GM12878 (cell line): ENCODE results near the gene DIPK1A. TPM values are rescaled to one million over a fixed set of nuclear protein-coding genes. Genes with fewer than 3 reads are reported as not detected.

Experiments used
- ATAC-seq: fragments of 200-7000 bp; cut with Tn5 transposase; 3 replicates; pipeline ENCODE4 v1.9.1; 2020; ENCODE audit warnings: mild to moderate bottlenecking, moderate library complexity
- BruUV-seq: library from RNA; stranded (reverse); fragments of 400-500 nt; replicated peaks from 2 replicates; lab custom pipeline; 2021; lab: Mats Ljungman, UMichigan
- CTCF ChIA-PET: fragments of 300-600 bp; sonication (Branson Sonifier 250); formaldehyde crosslinking; extraction: SDS; loops from one replicate; lab custom pipeline; 2021; ENCODE audit warnings: inconsistent platforms; lab: Yijun Ruan, JAX
- POLR2A ChIA-PET: fragments of 350-600 bp; formaldehyde crosslinking; extraction: SDS; loops from one replicate; lab custom pipeline; 2021; ENCODE audit warnings: inconsistent platforms; lab: Charles Lee
- RAD21 ChIA-PET: fragments of 300-600 bp; sonication (Branson Sonifier 250); formaldehyde crosslinking; loops from one replicate; lab custom pipeline; 2023; ENCODE audit warnings: antibody characterized with exemption; ENCODE audit not compliant: unreplicated experiment; lab: Charles Lee
- SMC1A ChIA-PET: fragments of 300-600 bp; sonication (Branson Sonifier 250); formaldehyde crosslinking; loops from one replicate; lab custom pipeline; 2023; ENCODE audit not compliant: unreplicated experiment, uncharacterized antibody; lab: Charles Lee
- DNase-seq: peaks from one replicate; pipeline ENCODE4 v3.0.0-alpha.2; 2011; ENCODE audit warnings: low read depth, low spot score
- FAIRE-seq: peaks from 3 replicates; lab custom pipeline; 2011; peaks lifted over from hg19 to GRCh38; lab: Jason Lieb, UNC
- H2AFZ ChIP-seq: 2 replicates; pipeline ENCODE4 v1.6.0; 2011; ENCODE audit warnings: low read depth, low read length, control low read depth; ENCODE audit not compliant: control insufficient read depth
- H3K27ac ChIP-seq: 2 replicates; pipeline ENCODE4 v1.5.1; 2011; ENCODE audit warnings: control low read depth; ENCODE audit not compliant: control insufficient read depth, insufficient read depth
- H3K27me3 ChIP-seq, 2 experiments: replicated peaks in 1 of 2; 2 replicates each; pipeline versions ENCODE4 v1.6.0 to v1.6.1; 2011; ENCODE audit warnings: low read length in 1 of 2; ENCODE audit not compliant: control insufficient read depth in 2 of 2, insufficient read depth in 2 of 2
- H3K36me3 ChIP-seq, 2 experiments: 2 replicates each; pipeline ENCODE4 v1.5.1; 2011; ENCODE audit warnings: low read length in 1 of 2; ENCODE audit not compliant: control insufficient read depth in 2 of 2, insufficient read depth in 2 of 2
- H3K4me1 ChIP-seq: 2 replicates; pipeline ENCODE4 v1.6.1; 2011; ENCODE audit warnings: mild to moderate bottlenecking, low read length, moderate library complexity, mixed read lengths; ENCODE audit not compliant: control insufficient read depth, insufficient read depth
- H3K4me2 ChIP-seq: 2 replicates; pipeline ENCODE4 v1.6.0; 2011; ENCODE audit warnings: control low read depth; ENCODE audit not compliant: control insufficient read depth, insufficient read depth
- H3K4me3 ChIP-seq: fragments of 200-600 bp; sonication (generic); 2 replicates; pipeline ENCODE4 v1.5.1; 2016
- H3K79me2 ChIP-seq: 2 replicates; pipeline ENCODE4 v1.6.0; 2011; ENCODE audit warnings: low read length; ENCODE audit not compliant: control insufficient read depth, insufficient read depth
- H3K9ac ChIP-seq: 2 replicates; pipeline ENCODE4 v1.8.0; 2011; ENCODE audit warnings: low read length, control low read depth, mixed read lengths; ENCODE audit not compliant: control insufficient read depth, insufficient read depth
- H3K9me3 ChIP-seq: replicated peaks from 3 replicates; pipeline ENCODE4 v1.5.1; 2011; ENCODE audit warnings: mild to moderate bottlenecking, low read length; ENCODE audit not compliant: control insufficient read depth, insufficient read depth
- H4K20me1 ChIP-seq: 2 replicates; pipeline ENCODE4 v1.6.0; 2011; ENCODE audit not compliant: control insufficient read depth, insufficient read depth
- IRF3 ChIP-seq: fragments of 450-650 bp; IDR thresholded peaks from 2 replicates; pipeline ENCODE4 v1.6.1; 2014; ENCODE audit warnings: mild to moderate bottlenecking
- JUND ChIP-seq: IDR thresholded peaks from 2 replicates; pipeline ENCODE4 v1.6.1; 2012; ENCODE audit warnings: low read depth, mild to moderate bottlenecking, low read length, improper control_type of control experiment, moderate library complexity
- RAD21 ChIP-seq: IDR thresholded peaks from 2 replicates; pipeline ENCODE4 v1.6.1; 2011; ENCODE audit warnings: mild to moderate bottlenecking, low read depth, low read length, moderate library complexity; ENCODE audit not compliant: insufficient read depth
- SUZ12 ChIP-seq: fragments of 200-600 bp; sonication (generic); IDR thresholded peaks from one replicate; pipeline ENCODE4 v1.6.1; 2018; ENCODE audit warnings: antibody characterized with exemption, mild to moderate bottlenecking; ENCODE audit not compliant: unreplicated experiment
- WGBS: methylation state at CpG from one replicate; pipeline ENCODE4 v1.1.6; 2016; ENCODE audit warnings: low lambda C conversion rate; ENCODE audit not compliant: insufficient replicate concordance, insufficient coverage; ENCODE audit errors: missing lambda C conversion rate; 5-methylcytosine and 5-hydroxymethylcytosine counted together
- in situ Hi-C: fragments of 300-500 bp; cut with MboI; formaldehyde crosslinking; loops from 9 replicates; pipeline ENCODE4 v1.14.3; 2018; ENCODE audit warnings: mixed read lengths
- intact Hi-C: fragments of 100-400 bp; cut with micrococcal nuclease; formaldehyde crosslinking; loops from one replicate; pipeline ENCODE4 v1.14.2; 2022; ENCODE audit not compliant: unreplicated experiment
- polyA plus RNA-seq, 11 experiments: library from polyadenylated mRNA; depleted of rRNA in 4 of 11; unstranded in 6 of 11; stranded (reverse) in 5 of 11; fragments of >200 nt; fragmentation: Nextera tagmentation in 4 of 11; fragmentation: Illumina TruSeq in 1 of 11; extraction: Ambion mirVana in 4 of 11; extraction: Trizol in 1 of 11; gene quantifications; 1 replicate in 1 of 11; 2 replicates in 10 of 11; pipeline versions ENCODE4 v1.2.1 to v1.2.3, GENCODE V29; 2011 to 2016; ENCODE audit warnings: inconsistent platforms in 2 of 11, missing spikeins in 2 of 11, low read depth in 1 of 11
- total RNA-seq, 4 experiments: library from RNA; depleted of rRNA in 3 of 4; stranded (reverse); fragments of >200 nt in 3 of 4; fragmentation: Illumina TruSeq in 1 of 4; extraction: Trizol in 1 of 4; gene quantifications; 2 replicates each; pipeline versions ENCODE4 v1.2.1 to v1.2.3, GENCODE V29; 2013 to 2021

The DIPK1A gene
- total and polyA plus RNA-seq, 10 of the 15 experiments (the other 5 are each of a cell fraction or from before 2014, with no cell fraction given), result 4.9 to 15.0 (median 9.7) TPM

- Histone ChIP-seq H3K9ac (no peak overlapping the region), H3K9me3 (no peaks in the 10 kb centered on the region), H4K20me1 (no peaks in the 10 kb centered on the region), H2AFZ (no peak overlapping the region), H3K4me1 (peaks cover 45% of the 10 kb centered on the region), H3K36me3 (no peaks in the 10 kb centered on the region), H3K4me3 (no peak overlapping the region)
- DNase-seq (no peak), ATAC-seq (no peak), FAIRE-seq (no peak)
- ChIA-PET RAD21 (interaction anchor here (1.0 to 8.6 kb wide), 4 partner anchors 9 to 46 kb away, joined by 3 to 107 read pairs (median 4); partner anchors contain the start of gene DIPK1A), POLR2A (interaction anchor here (0.6 to 4.7 kb wide), 5 partner anchors 8 to 31 kb away, joined by 3 to 43 read pairs (median 3); no protein-coding TSS in a partner anchor), SMC1A (interaction anchor here (0.6 to 10.2 kb wide), 10 partner anchors 8 to 132 kb away, joined by 3 to 154 read pairs (median 4); partner anchors contain the start of genes DIPK1A and MTF2)
- intact Hi-C loops, result no loop called here
- WGBS, result 97% methylated on average over 1 of the region's 1 CpG
- TF ChIP-seq JUND, result no peak
- TF ChIP-seq RAD21, result no peak
- no peak for TF ChIP-seq SUZ12
- TF ChIP-seq IRF3, result no peak
- TF ChIP-seq, all 136 proteins: peak for 0
- no TSS peak for BruUV-seq
- Histone ChIP-seq H3K27ac (no peak overlapping the region), H3K4me2 (no peak overlapping the region), H3K27me3 (no peaks in the 10 kb centered on the region), H3K79me2 (peaks cover 75% of the 10 kb centered on the region)
- in situ Hi-C loops, result no loop called here
- CTCF ChIA-PET, result interaction anchor here (0.7 to 1.8 kb wide), 10 partner anchors 10 to 116 kb away, joined by 3 to 15 read pairs (median 4); partner anchors contain the start of genes DIPK1A and RPL5
Observed at GRCh38 chr1:92948071-92948470, 13.2 kb downstream of the DIPK1A start.
